ENCODE results near the gene CEMP1. TPM values are rescaled to one million over a fixed set of nuclear protein-coding genes. Genes with fewer than 3 reads are reported as not detected.

The CEMP1 gene
- total RNA-seq, 2 donors from 2014 or later: 0.52 to 1.3 TPM

GRCh38 chr16:2499454-2499853 lies 31.8 kb downstream of the CEMP1 start:
- Histone ChIP-seq H3K9me3 (no peaks in the 10 kb centered on the region), H3K4me1 (peaks cover 60% of the 10 kb centered on the region), H3K4me3 (no peak overlapping the region), H3K27ac (peak overlapping the region; percentile 51 to 71 (median 68)), H3K36me3 (replicated peaks in 1 of 2; ENCODE audit: insufficient read depth in 1 of 2, low read depth in 2 of 2) (peaks cover 0 to 1% of the 10 kb centered on the region in 2 donors), H3K27me3 (no peaks in the 10 kb centered on the region)
- no peak for TF ChIP-seq POLR2A (IDR thresholded peaks at IDR 0.05)
- no peak for TF ChIP-seq CTCF (IDR thresholded peaks at IDR 0.05)
- intact Hi-C loops (cut with DNase I): loop anchor here (5.0 to 10.0 kb wide), 3 partner anchors 65 to 227 kb away; no protein-coding TSS in a partner anchor
- DNase-seq: peak in 1 of 4 donors; percentile 11
- ATAC-seq: no peak
- WGBS, 2 donors: 81 to 85% methylated on average over 4 to 6 of the region's 6 CpGs

GRCh38 chr16:2498531-2499253 lies 32.5 kb downstream of the CEMP1 start:
- H3K27ac ChIP-seq: peak overlapping the region; percentile 51 to 71 (median 68)
- no peaks in the 10 kb centered on the region for H3K9me3 ChIP-seq
- no peak overlapping the region for H3K4me3 ChIP-seq
- 48 to 75% methylated on average over 1 to 11 of the region's 15 CpGs for WGBS, 2 donors
- TF ChIP-seq POLR2A (IDR thresholded peaks at IDR 0.05) (peak in 1 of 3 donors; percentile 13), CTCF (IDR thresholded peaks at IDR 0.05) (no peak)
- intact Hi-C loops (cut with DNase I): loop anchor here (5.0 to 10.0 kb wide), 3 partner anchors 64 to 226 kb away; no protein-coding TSS in a partner anchor
- ATAC-seq (peak; percentile 16), DNase-seq (peak; percentile 63 to 89 (median 71))
- H3K4me1 ChIP-seq: peaks cover 60% of the 10 kb centered on the region
- H3K36me3 ChIP-seq (replicated peaks in 1 of 2; ENCODE audit: insufficient read depth in 1 of 2, low read depth in 2 of 2): peaks cover 0 to 1% of the 10 kb centered on the region in 2 donors
- H3K27me3 ChIP-seq: no peaks in the 10 kb centered on the region

- Histone ChIP-seq H3K4me1 (peaks cover 61% of the 10 kb centered on the region), H3K9me3 (no peaks in the 10 kb centered on the region), H3K4me3 (no peak overlapping the region), H3K27ac (peak overlapping the region; percentile 51 to 71 (median 68)), H3K36me3 (replicated peaks in 1 of 2; ENCODE audit: insufficient read depth in 1 of 2, low read depth in 2 of 2) (peaks cover 0 to 1% of the 10 kb centered on the region in 2 donors), H3K27me3 (no peaks in the 10 kb centered on the region)
- ATAC-seq: no peak
- DNase-seq: peak in 1 of 4 donors; percentile 10
- intact Hi-C loops (cut with DNase I): loop anchor here (5.0 to 10.0 kb wide), 3 partner anchors 63 to 226 kb away; no protein-coding TSS in a partner anchor
- 77 to 88% methylated on average over 9 to 26 of the region's 26 CpGs for WGBS, 2 donors
- TF ChIP-seq POLR2A (IDR thresholded peaks at IDR 0.05) (no peak), CTCF (IDR thresholded peaks at IDR 0.05) (no peak)
Measured at GRCh38 chr16:2497695-2498484, 33.3 kb downstream of the CEMP1 start.

GRCh38 chr16:2497116-2497630 lies 34.0 kb downstream of the CEMP1 start:
- TF ChIP-seq CTCF (IDR thresholded peaks at IDR 0.05) (no peak), POLR2A (IDR thresholded peaks at IDR 0.05) (no peak)
- H3K9me3 ChIP-seq: no peaks in the 10 kb centered on the region
- ATAC-seq: peak; percentile 13
- H3K4me1 ChIP-seq: peaks cover 61% of the 10 kb centered on the region
- H3K4me3 ChIP-seq: no peak overlapping the region
- peak in 3 of 4 donors; percentile 59 to 64 (median 62) for DNase-seq
- H3K27ac ChIP-seq: peak overlapping the region in 3 of 4 donors; percentile 51 to 71 (median 71)
- intact Hi-C loops (cut with DNase I): loop anchor here (5.0 to 10.0 kb wide), 3 partner anchors 62 to 225 kb away; no protein-coding TSS in a partner anchor
- 63 to 66% methylated on average over 9 to 21 of the region's 21 CpGs for WGBS, 2 donors
- no peaks in the 10 kb centered on the region for H3K27me3 ChIP-seq
- peaks cover 0 to 1% of the 10 kb centered on the region in 2 donors for H3K36me3 ChIP-seq (replicated peaks in 1 of 2; ENCODE audit: insufficient read depth in 1 of 2, low read depth in 2 of 2)

Data from body of pancreas (tissue), 4 donors.